Measurements from ENCODE around the gene AAGAB.

DNA sequence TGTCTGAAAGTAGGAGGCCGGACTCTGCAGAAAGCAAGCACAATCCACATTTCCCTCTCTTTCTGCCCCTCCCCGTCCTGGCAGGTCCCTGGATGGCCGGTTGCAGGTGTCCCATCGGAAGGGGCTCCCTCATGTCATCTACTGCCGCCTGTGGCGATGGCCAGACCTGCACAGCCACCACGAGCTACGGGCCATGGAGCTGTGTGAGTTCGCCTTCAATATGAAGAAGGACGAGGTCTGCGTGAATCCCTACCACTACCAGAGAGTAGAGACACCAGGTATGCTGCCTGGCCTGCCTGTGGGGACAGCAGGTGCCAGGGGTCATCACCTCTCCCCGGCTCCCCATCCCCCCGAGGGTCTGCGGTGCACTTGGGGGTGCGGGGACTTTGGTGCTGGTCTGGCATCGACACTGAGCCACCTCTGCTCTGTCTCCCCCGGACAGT is 89.6 kb downstream of the AAGAB start:
- TF ChIP-seq, protein P1, sequence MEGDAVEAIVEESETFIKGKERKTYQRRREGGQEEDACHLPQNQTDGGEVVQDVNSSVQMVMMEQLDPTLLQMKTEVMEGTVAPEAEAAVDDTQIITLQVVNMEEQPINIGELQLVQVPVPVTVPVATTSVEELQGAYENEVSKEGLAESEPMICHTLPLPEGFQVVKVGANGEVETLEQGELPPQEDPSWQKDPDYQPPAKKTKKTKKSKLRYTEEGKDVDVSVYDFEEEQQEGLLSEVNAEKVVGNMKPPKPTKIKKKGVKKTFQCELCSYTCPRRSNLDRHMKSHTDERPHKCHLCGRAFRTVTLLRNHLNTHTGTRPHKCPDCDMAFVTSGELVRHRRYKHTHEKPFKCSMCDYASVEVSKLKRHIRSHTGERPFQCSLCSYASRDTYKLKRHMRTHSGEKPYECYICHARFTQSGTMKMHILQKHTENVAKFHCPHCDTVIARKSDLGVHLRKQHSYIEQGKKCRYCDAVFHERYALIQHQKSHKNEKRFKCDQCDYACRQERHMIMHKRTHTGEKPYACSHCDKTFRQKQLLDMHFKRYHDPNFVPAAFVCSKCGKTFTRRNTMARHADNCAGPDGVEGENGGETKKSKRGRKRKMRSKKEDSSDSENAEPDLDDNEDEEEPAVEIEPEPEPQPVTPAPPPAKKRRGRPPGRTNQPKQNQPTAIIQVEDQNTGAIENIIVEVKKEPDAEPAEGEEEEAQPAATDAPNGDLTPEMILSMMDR (IDR thresholded peaks at IDR 0.05) = no peak
- no peak for TF ChIP-seq POLR2A (IDR thresholded peaks at IDR 0.05)
